ENCODE data around the gene TP63.

- TF ChIP-seq CTCF (IDR thresholded peaks at IDR 0.05; ENCODE audit: insufficient read depth, low read depth, low read length) (no peak), EZH2 (IDR thresholded peaks at IDR 0.05; ENCODE audit: insufficient read depth, low read length) (no peak)
Observed at GRCh38 chr3:189834462-189834861, 203.3 kb downstream of the TP63 start.

Data from astrocyte (in vitro differentiated cells and primary cell).